ENCODE measurements around the gene G6PD.
"Not testable (repeated sequence)": the region's sequence is repeated elsewhere in the genome, so short reads cannot be mapped to it uniquely, and the experiment has no call there.

- not testable (repeated sequence) for TF ChIP-seq CTCF (conservative IDR thresholded peaks at IDR 0.05 in 1 of 2, IDR thresholded peaks at IDR 0.05 in 1 of 2; ENCODE audit: extremely low read depth in 1 of 2, insufficient read depth in 1 of 2, low read depth in 1 of 2, low read length in 2 of 2); EZH2 (IDR thresholded peaks at IDR 0.05; ENCODE audit: borderline replicate concordance, low read length)
Measured at GRCh38 chrX:154584585-154585183, 38.0 kb upstream of the G6PD start, which contains the start of gene CTAG1A.

All from mammary epithelial cell (primary cell).